HG03196 (cell line): ENCODE results near the gene MYO6.
"Not testable (repeated sequence)": the region's sequence is repeated elsewhere in the genome, so short reads cannot be mapped to it uniquely, and the experiment has no call there.

Experiments
- ATAC-seq: cut with Tn5 transposase; IDR thresholded peaks from one replicate; pipeline ENCODE4 v1.9.1; 2021; ENCODE audit not compliant: unreplicated experiment

MYO6 gene

GRCh38 chr6:75748743-75749538 lies at the start of gene MYO6:
Gene MYO6 (plus strand): TSS chr6:75749239. CDS start chr6:75817548, 68,309 bp downstream.
- peak; percentile 77 for ATAC-seq

- not testable (repeated sequence) for ATAC-seq
These were observed 40.7 kb upstream of the MYO6 start for GRCh38 chr6:75708334-75708733.

GRCh38 chr6:75711173-75711572 lies 37.9 kb upstream of the MYO6 start:
- no peak for ATAC-seq

GRCh38 chr6:75719133-75719532 lies 29.9 kb upstream of the MYO6 start:
- no peak for ATAC-seq

GRCh38 chr6:75723382-75723781 lies 25.7 kb upstream of the MYO6 start:
- ATAC-seq: no peak

GRCh38 chr6:75727206-75727605 lies 21.8 kb upstream of the MYO6 start:
- no peak for ATAC-seq

- ATAC-seq: not testable (repeated sequence)
These were observed 18.0 kb upstream of the MYO6 start for GRCh38 chr6:75731029-75731428.

- ATAC-seq: peak; percentile 92
These were observed 13.4 kb upstream of the MYO6 start for GRCh38 chr6:75735491-75736186.

- no peak for ATAC-seq
These were observed 5.1 kb upstream of the MYO6 start for GRCh38 chr6:75743971-75744370.

- ATAC-seq: no peak
These were observed 3.6 kb upstream of the MYO6 start for GRCh38 chr6:75745404-75745803.

- no peak for ATAC-seq
These were observed 2.8 kb upstream of the MYO6 start for GRCh38 chr6:75746221-75746620.

GRCh38 chr6:75747152-75747992 lies 1.7 kb upstream of the MYO6 start:
- ATAC-seq: no peak

- no peak for ATAC-seq
These were observed 866 bp upstream of the MYO6 start for GRCh38 chr6:75748003-75748742.

GRCh38 chr6:75751443-75751842 lies 2.4 kb downstream of the MYO6 start:
- ATAC-seq: no peak

GRCh38 chr6:75752365-75752764 lies 3.3 kb downstream of the MYO6 start:
- no peak for ATAC-seq

- no peak for ATAC-seq
These were observed 6.7 kb downstream of the MYO6 start for GRCh38 chr6:75755704-75756103.

- ATAC-seq: no peak
These were observed 8.3 kb downstream of the MYO6 start for GRCh38 chr6:75757295-75757694.

GRCh38 chr6:75758061-75758460 lies 9.0 kb downstream of the MYO6 start:
- no peak for ATAC-seq

- ATAC-seq: no peak
These were observed 10.2 kb downstream of the MYO6 start for GRCh38 chr6:75759207-75759606.

GRCh38 chr6:75760320-75760719 lies 11.3 kb downstream of the MYO6 start:
- ATAC-seq: no peak

- no peak for ATAC-seq
These were observed 12.4 kb downstream of the MYO6 start for GRCh38 chr6:75761489-75761888.
